Endodermal cell (in vitro differentiated cells): ENCODE results near the gene CALHM3. TPM values are rescaled to one million over a fixed set of nuclear protein-coding genes. Genes with fewer than 3 reads are reported as not detected.

Experiments
- DNase-seq: peaks from one replicate; pipeline ENCODE4 v3.0.0-alpha.2; 2017
- H3K27ac ChIP-seq: 2 replicates; pipeline ENCODE4 v1.5.1; 2013; ENCODE audit warnings: mild to moderate bottlenecking, low read depth, low read length, moderate library complexity
- H3K27me3 ChIP-seq: 2 replicates; pipeline ENCODE4 v1.6.1; 2013; ENCODE audit warnings: mild to moderate bottlenecking, low read length, moderate library complexity; ENCODE audit not compliant: insufficient read depth, control insufficient read depth, poor library complexity, severe bottlenecking
- H3K36me3 ChIP-seq: 2 replicates; pipeline ENCODE4 v1.7.0; 2013; ENCODE audit warnings: mild to moderate bottlenecking, low read length, moderate library complexity; ENCODE audit not compliant: control insufficient read depth, insufficient read depth
- H3K4me1 ChIP-seq: one replicate; pipeline ENCODE4 v1.7.0; 2013; ENCODE audit warnings: low read length; ENCODE audit not compliant: control insufficient read depth, insufficient read depth
- H3K4me3 ChIP-seq: 2 replicates; pipeline ENCODE4 v1.5.1; 2013; ENCODE audit warnings: mild to moderate bottlenecking, low read length, moderate library complexity
- H3K9ac ChIP-seq: 2 replicates; pipeline ENCODE4 v1.6.1; 2013; ENCODE audit warnings: mild to moderate bottlenecking, low read length, moderate library complexity; ENCODE audit not compliant: poor library complexity, severe bottlenecking; ENCODE audit errors: extremely low read depth
- H3K9me3 ChIP-seq: 2 replicates; pipeline ENCODE4 v1.6.1; 2013; ENCODE audit warnings: mild to moderate bottlenecking, low read length, moderate library complexity; ENCODE audit not compliant: control insufficient read depth
- H3K27ac Mint-ChIP-seq: 2 replicates; pipeline ENCODE4 v1.8.0; 2020; ENCODE audit warnings: mixed read lengths
- H3K27me3 Mint-ChIP-seq: 2 replicates; pipeline ENCODE4 v1.8.0; 2021; ENCODE audit warnings: mild to moderate bottlenecking, mixed read lengths; ENCODE audit not compliant: insufficient read depth
- H3K36me3 Mint-ChIP-seq: 2 replicates; pipeline ENCODE4 v1.8.0; 2020; ENCODE audit warnings: low read depth, mixed read lengths
- H3K4me1 Mint-ChIP-seq: 2 replicates; pipeline ENCODE4 v1.8.0; 2020; ENCODE audit warnings: mixed read lengths
- H3K4me3 Mint-ChIP-seq: 2 replicates; pipeline ENCODE4 v1.8.0; 2020; ENCODE audit warnings: mild to moderate bottlenecking, moderate library complexity, mixed read lengths
- H3K9me3 Mint-ChIP-seq: 2 replicates; pipeline ENCODE4 v1.8.0; 2020; ENCODE audit warnings: mild to moderate bottlenecking, mixed read lengths
- CTCF ChIP-seq: fragments of 200-600 bp; sonication (generic); conservative IDR thresholded peaks from 2 replicates; pipeline ENCODE4 v1.5.0; 2021; ENCODE audit warnings: antibody characterized with exemption, mild to moderate bottlenecking
- WGBS, 2 experiments: methylation state at CpG; one replicate each; pipeline versions ENCODE4 v1.1.5 to v1.1.7; 2013; ENCODE audit warnings: missing lambda C conversion rate in 2 of 2, mixed read lengths in 1 of 2; ENCODE audit not compliant: insufficient coverage in 1 of 2, insufficient read length in 1 of 2; 5-methylcytosine and 5-hydroxymethylcytosine counted together
- total RNA-seq, 2 donors: library from RNA; stranded (reverse); fragmentation: NEBNext Ultra II Directional in 1 of 2; extraction: Animal tissue kit (Norgen Biotek cat#: 25700) in 1 of 2; gene quantifications; 2 replicates in 1 of 2; 3 replicates in 1 of 2; pipeline ENCODE4 v1.2.1, GENCODE V29; 2021

The CALHM3 gene
- total RNA-seq, 2 donors from 2014 or later: not detected

DNA sequence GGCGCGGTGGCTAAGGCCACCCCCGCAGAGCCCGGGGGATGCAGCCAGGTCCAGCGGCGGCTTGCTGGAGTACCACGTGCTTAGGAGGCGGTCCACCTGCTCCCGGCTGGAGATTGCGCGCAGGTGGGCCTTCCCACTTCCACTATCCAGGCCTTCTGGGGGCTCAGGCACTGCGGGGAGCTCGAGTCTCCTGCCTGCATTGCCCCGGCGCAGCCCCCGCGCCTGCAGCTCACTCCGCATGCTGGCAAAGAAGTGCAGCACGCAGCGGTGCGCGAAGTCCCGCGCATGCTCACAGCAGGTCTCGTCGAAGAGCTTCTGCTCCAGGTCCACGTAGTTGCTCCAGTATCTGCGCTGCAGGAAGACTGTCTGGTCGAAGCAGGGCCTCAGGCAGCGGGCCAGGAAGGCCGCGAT, 5.8 kb downstream of the CALHM3 start:
- H3K9ac ChIP-seq: no peak overlapping the region
- H3K27me3 Mint-ChIP-seq: peaks cover 5% of the 10 kb centered on the region
- no peak for TF ChIP-seq CTCF
- H3K27ac ChIP-seq: no peak overlapping the region
- H3K36me3 ChIP-seq: no peaks in the 10 kb centered on the region
- peaks cover 4% of the 10 kb centered on the region for H3K4me1 ChIP-seq
- H3K9me3 ChIP-seq: no peaks in the 10 kb centered on the region
- 92 to 96% methylated on average over 30 to 32 of the region's 32 CpGs for WGBS, 2 experiments
- H3K27me3 ChIP-seq: no peaks in the 10 kb centered on the region
- no peaks in the 10 kb centered on the region for H3K36me3 Mint-ChIP-seq
- peak; percentile 40 for DNase-seq
- no peak overlapping the region for H3K4me3 ChIP-seq
- H3K4me1 Mint-ChIP-seq: peaks cover 8% of the 10 kb centered on the region
- no peak overlapping the region for H3K4me3 Mint-ChIP-seq
- no peak overlapping the region for H3K27ac Mint-ChIP-seq
- no peaks in the 10 kb centered on the region for H3K9me3 Mint-ChIP-seq

GRCh38 chr10:103472005-103472404, 7.0 kb downstream of the CALHM3 start:
- H3K27me3 ChIP-seq: no peaks in the 10 kb centered on the region
- H3K27ac ChIP-seq: no peak overlapping the region
- Mint-ChIP-seq H3K9me3 (no peaks in the 10 kb centered on the region), H3K4me3 (no peak overlapping the region), H3K27me3 (peaks cover 5% of the 10 kb centered on the region), H3K36me3 (no peaks in the 10 kb centered on the region), H3K4me1 (peaks cover 8% of the 10 kb centered on the region), H3K27ac (no peak overlapping the region)
- H3K36me3 ChIP-seq: no peaks in the 10 kb centered on the region
- 96 to 100% methylated on average over 1 to 2 of the region's 2 CpGs for WGBS, 2 experiments
- no peak overlapping the region for H3K4me3 ChIP-seq
- H3K9ac ChIP-seq: no peak overlapping the region
- H3K9me3 ChIP-seq: no peaks in the 10 kb centered on the region
- H3K4me1 ChIP-seq: peaks cover 4% of the 10 kb centered on the region
- no peak for TF ChIP-seq CTCF
- peak; percentile 52 for DNase-seq

DNA sequence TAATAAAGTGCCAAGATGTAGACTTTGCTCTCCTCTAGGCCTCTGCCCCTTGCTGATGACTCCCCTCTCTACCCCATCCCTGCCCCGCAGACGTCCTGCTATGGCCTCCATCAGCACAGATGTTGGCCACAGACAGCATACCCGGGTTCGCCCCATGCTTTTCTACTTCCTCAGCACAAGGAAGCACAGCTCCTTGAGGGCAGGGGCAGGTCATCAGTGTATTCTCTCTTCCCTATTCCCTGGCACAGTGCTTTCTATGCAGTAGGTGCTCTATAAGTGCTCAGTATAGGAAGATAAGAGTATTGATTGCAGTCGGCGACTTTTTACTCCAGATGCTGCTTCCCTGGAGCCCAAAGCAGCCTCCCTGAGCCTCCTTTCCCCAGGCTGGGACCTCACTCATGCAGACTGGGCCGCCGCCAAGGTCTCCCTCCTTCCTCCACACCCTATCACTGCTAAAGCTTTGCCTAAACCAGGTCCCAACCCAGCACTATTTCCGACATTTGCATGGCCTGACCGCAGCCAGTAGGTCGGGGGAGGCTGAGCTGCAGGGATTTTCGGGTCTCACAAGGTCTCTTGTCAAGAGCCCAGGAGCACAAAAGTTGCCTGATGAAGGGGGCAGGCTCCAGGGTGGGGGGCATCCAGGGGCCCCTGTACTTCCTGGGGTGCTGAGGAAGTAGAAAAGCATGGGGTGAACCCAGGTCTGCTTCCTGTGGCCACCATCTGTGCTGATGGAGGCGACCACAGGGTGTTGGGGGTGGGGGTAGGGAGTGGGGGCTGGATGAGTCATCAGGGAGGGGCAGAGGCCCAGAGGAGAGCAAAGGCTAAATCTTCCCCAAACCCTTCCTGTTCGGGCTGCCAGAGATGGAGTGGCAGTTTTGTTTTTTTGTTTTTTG, 8.0 kb downstream of the CALHM3 start:
- Histone ChIP-seq H3K36me3 (no peaks in the 10 kb centered on the region), H3K4me1 (no peaks in the 10 kb centered on the region), H3K9me3 (no peaks in the 10 kb centered on the region), H3K9ac (no peak overlapping the region), H3K27me3 (no peaks in the 10 kb centered on the region), H3K4me3 (no peak overlapping the region), H3K27ac (no peak overlapping the region)
- WGBS, 2 experiments: 65 to 77% methylated on average over 8 to 14 of the region's 14 CpGs
- TF ChIP-seq CTCF: no peak
- Mint-ChIP-seq H3K36me3 (no peaks in the 10 kb centered on the region), H3K9me3 (no peaks in the 10 kb centered on the region), H3K4me1 (peaks cover 3% of the 10 kb centered on the region), H3K27ac (peak overlapping the region; percentile 59), H3K27me3 (peaks cover 5% of the 10 kb centered on the region), H3K4me3 (no peak overlapping the region)
- DNase-seq: peak; percentile 81
